SU-DHL-6 (cell line): ENCODE measurements around the gene GPR152.

Experiments
- H2AFZ ChIP-seq: fragments of 200-600 bp; sonication (generic); 2 replicates; pipeline ENCODE4 v1.6.1; 2014; ENCODE audit warnings: low read depth, mild to moderate bottlenecking, moderate library complexity, mixed read lengths, antibody characterized with exemption, low read length; ENCODE audit not compliant: severe bottlenecking
- H3F3A ChIP-seq: fragments of 200-600 bp; shearing (Covaris generic); 2 replicates; pipeline ENCODE4 v1.6.0; 2016; ENCODE audit warnings: antibody characterized with exemption, mild to moderate bottlenecking; ENCODE audit not compliant: insufficient read depth
- H3K27ac ChIP-seq: fragments of 200-600 bp; sonication (generic); 2 replicates; pipeline ENCODE4 v1.5.1; 2016; ENCODE audit warnings: low read depth, mild to moderate bottlenecking, low read length, moderate library complexity, mixed read lengths
- H3K27me3 ChIP-seq: fragments of 200-600 bp; sonication (generic), shearing (Covaris generic); 2 replicates; pipeline ENCODE4 v1.6.0; 2014; ENCODE audit warnings: mild to moderate bottlenecking, low read length
- H3K36me3 ChIP-seq: fragments of 200-600 bp; sonication (generic); 2 replicates; pipeline ENCODE4 v1.6.1; 2014; ENCODE audit warnings: mild to moderate bottlenecking, low read length, mixed read lengths
- H3K4me2 ChIP-seq: fragments of 300-600, 200-600 bp; shearing (Covaris generic), sonication (generic); 2 replicates; pipeline ENCODE4 v1.6.0; 2014; ENCODE audit warnings: low read length, low read depth, mild to moderate bottlenecking; ENCODE audit not compliant: poor library complexity, severe bottlenecking
- H3K4me3 ChIP-seq: fragments of 200-600 bp; sonication (generic); 2 replicates; pipeline ENCODE4 v1.5.1; 2014; ENCODE audit warnings: antibody characterized with exemption, low read length, mild to moderate bottlenecking, mixed read lengths; ENCODE audit not compliant: insufficient read depth, poor library complexity, severe bottlenecking
- H3K79me2 ChIP-seq: fragments of 200-600 bp; sonication (generic); 2 replicates; pipeline ENCODE4 v1.6.1; 2014; ENCODE audit warnings: mild to moderate bottlenecking, low read length, moderate library complexity; ENCODE audit not compliant: insufficient read depth
- H3K9ac ChIP-seq: fragments of 200-600 bp; sonication (generic); 2 replicates; pipeline ENCODE4 v1.7.0; 2014; ENCODE audit warnings: mild to moderate bottlenecking, low read length
- H3K9me2 ChIP-seq: fragments of 200-600 bp; sonication (generic); replicated peaks from 2 replicates; pipeline ENCODE4 v1.6.1; 2014; ENCODE audit warnings: low read length; ENCODE audit not compliant: insufficient read depth
- H3K9me3 ChIP-seq: fragments of 200-600 bp; sonication (generic); 2 replicates; pipeline ENCODE4 v1.6.1; 2014; ENCODE audit warnings: low read length, mixed read lengths; ENCODE audit not compliant: insufficient read depth
- H4K20me1 ChIP-seq: fragments of 200-600 bp; sonication (generic); 2 replicates; pipeline ENCODE4 v1.6.1; 2014; ENCODE audit warnings: low read depth, mild to moderate bottlenecking, antibody characterized with exemption, low read length, moderate library complexity, mixed read lengths
- CTCF ChIP-seq: fragments of 200-600 bp; sonication (generic); IDR thresholded peaks from one replicate; pipeline ENCODE4 v1.5.1; 2017; ENCODE audit warnings: antibody characterized with exemption, mild to moderate bottlenecking, low read length, moderate library complexity; ENCODE audit not compliant: insufficient read depth, poor library complexity, severe bottlenecking
- EZH2phosphoT487 ChIP-seq: fragments of 200-600 bp; sonication (generic), shearing (Covaris generic); conservative IDR thresholded peaks from 2 replicates; pipeline ENCODE4 v1.6.1; 2018; ENCODE audit warnings: mild to moderate bottlenecking, antibody characterized with exemption, low read length, moderate library complexity, mixed read lengths

Gene GPR152

GRCh38 chr11:67421430-67422031 lies 31.0 kb downstream of the GPR152 start:
- Histone ChIP-seq H3K9me2 (no peaks in the 10 kb centered on the region), H3K27ac (no peak overlapping the region), H3K27me3 (no peaks in the 10 kb centered on the region), H3K36me3 (no peaks in the 10 kb centered on the region), H3K9ac (peak overlapping the region; percentile 22; the same call in 1 of the 2 replicates), H3K4me3 (no peak overlapping the region), H3F3A (no peaks in the 10 kb centered on the region), H4K20me1 (no peaks in the 10 kb centered on the region), H3K4me2 (peak overlapping the region; percentile 48), H2AFZ (peak overlapping the region; percentile 71), H3K79me2 (no peaks in the 10 kb centered on the region), H3K9me3 (no peaks in the 10 kb centered on the region)
- TF ChIP-seq EZH2phosphoT487 (no peak), CTCF (no peak)

- H3K9ac ChIP-seq = peak overlapping the region; percentile 67
- peak overlapping the region; percentile 59 for H3K4me2 ChIP-seq
- no peak for TF ChIP-seq EZH2phosphoT487
- no peak for TF ChIP-seq CTCF
- H2AFZ ChIP-seq = peak overlapping the region; percentile 71
- H3F3A ChIP-seq = no peaks in the 10 kb centered on the region
- H3K9me3 ChIP-seq = no peaks in the 10 kb centered on the region
- H3K36me3 ChIP-seq = no peaks in the 10 kb centered on the region
- H3K27ac ChIP-seq = peak overlapping the region; percentile 52
- H3K79me2 ChIP-seq = no peaks in the 10 kb centered on the region
- no peaks in the 10 kb centered on the region for H3K9me2 ChIP-seq
- no peaks in the 10 kb centered on the region for H3K27me3 ChIP-seq
- peak overlapping the region; percentile 49 for H3K4me3 ChIP-seq
- no peaks in the 10 kb centered on the region for H4K20me1 ChIP-seq
Observed at GRCh38 chr11:67420646-67421429, 31.7 kb downstream of the GPR152 start.

GRCh38 chr11:67420147-67420645 lies 32.3 kb downstream of the GPR152 start:
- peak overlapping the region; percentile 49 for H3K4me3 ChIP-seq
- peak overlapping the region; percentile 59 for H3K4me2 ChIP-seq
- H3K9me3 ChIP-seq = no peaks in the 10 kb centered on the region
- no peaks in the 10 kb centered on the region for H3K79me2 ChIP-seq
- no peaks in the 10 kb centered on the region for H4K20me1 ChIP-seq
- no peaks in the 10 kb centered on the region for H3K27me3 ChIP-seq
- TF ChIP-seq CTCF (no peak), EZH2phosphoT487 (no peak)
- H3K36me3 ChIP-seq = no peaks in the 10 kb centered on the region
- no peak overlapping the region for H2AFZ ChIP-seq
- no peaks in the 10 kb centered on the region for H3F3A ChIP-seq
- peak overlapping the region; percentile 67 for H3K9ac ChIP-seq
- peak overlapping the region; percentile 52; the same call in 1 of the 2 replicates for H3K27ac ChIP-seq
- H3K9me2 ChIP-seq = no peaks in the 10 kb centered on the region
